Psoas muscle (tissue), 8 donors: Measurements from ENCODE around the gene WDR86. TPM values are rescaled to one million over a fixed set of nuclear protein-coding genes. Genes with fewer than 3 reads are reported as not detected.

Experiments used
- ATAC-seq, 4 donors: fragments of 200-7000 bp; cut with Tn5 transposase; one replicate each; pipeline ENCODE4 v1.9.1; 2020; ENCODE audit warnings: moderate library complexity in 3 of 4, mild to moderate bottlenecking in 2 of 4
- DNase-seq, 2 donors: peaks; one replicate each; pipeline ENCODE4 v3.0.0-alpha.2; 2020
- H3K27ac ChIP-seq: fragments of 200-600 bp; one replicate; pipeline ENCODE4 v1.8.0; 2022
- H3K27me3 ChIP-seq, 3 donors: fragments of 200-600 bp in 1 of 3; one replicate each; pipeline versions ENCODE4 v1.6.1 to v1.8.0; 2013 to 2022; ENCODE audit warnings: low read length in 2 of 3, mild to moderate bottlenecking in 2 of 3, moderate library complexity in 1 of 3; ENCODE audit not compliant: insufficient read depth in 3 of 3
- H3K36me3 ChIP-seq, 2 donors: fragments of 200-600 bp in 1 of 2; one replicate each; pipeline versions ENCODE4 v1.6.1 to v1.8.0; 2013 to 2022; ENCODE audit warnings: low read depth in 1 of 2, mild to moderate bottlenecking in 1 of 2, moderate library complexity in 1 of 2; ENCODE audit not compliant: insufficient read depth in 1 of 2
- H3K4me1 ChIP-seq: fragments of 200-600 bp; one replicate; pipeline ENCODE4 v1.8.0; 2022
- H3K4me3 ChIP-seq: fragments of 200-600 bp; one replicate; pipeline ENCODE4 v1.8.0; 2022; ENCODE audit warnings: mild to moderate bottlenecking
- H3K9me3 ChIP-seq: fragments of 200-600 bp; one replicate; pipeline ENCODE4 v1.8.0; 2022
- WGBS, 3 donors: extraction: QIAGEN DNeasy Blood & Tissue Kit; methylation state at CpG; one replicate each; pipeline versions ENCODE4 v1.1.6 to v1.1.7; 2013; 5-methylcytosine and 5-hydroxymethylcytosine counted together
- intact Hi-C, 2 donors: fragments of 100-400 bp; cut with DNase I; formaldehyde crosslinking; loops; one replicate each; pipeline versions ENCODE4 v1.11.0 to v1.14.2; 2022
- polyA plus RNA-seq, 3 donors: library from polyadenylated mRNA; stranded (reverse); fragments of 200-250 nt; gene quantifications; one replicate each; pipeline ENCODE4 v1.2.3, GENCODE V29; 2013
- total RNA-seq, 4 donors: library from RNA; stranded (reverse); fragmentation: NEBNext Ultra II Directional in 2 of 4; extraction: Animal tissue kit (Norgen Biotek cat#: 25700) in 2 of 4; gene quantifications; one replicate each; pipeline versions ENCODE4 v1.2.1 to v1.2.4, GENCODE V29; 2021 to 2023
- TF ChIP-seq, protein P1 (sequence below): fragments of 200-600 bp; IDR thresholded peaks from one replicate; pipeline ENCODE4 v1.8.0; 2022; ENCODE audit warnings: antibody characterized with exemption
- donor health status: healthy with polysubstance abuse.
- donor health status: DM: no; HTN: no; CAD: no; lungs with moderate emphysema.
- donor health status: Bipolar disorder and iron deficiency.
- donor health status: healthy.
- donor health status: DM: yes; HTN: yes; CAD: no.
- donor health status: DM: no; HTN: no; CAD: no.
- donor health status: DM: no; HTN: no; CAD: no.
- donor health status: DM: yes; HTN: yes; CAD: no.

Gene WDR86
- total and polyA plus RNA-seq, 7 donors: 0.03 to 0.44 (median 0.29) TPM; not detected in 2

DNA sequence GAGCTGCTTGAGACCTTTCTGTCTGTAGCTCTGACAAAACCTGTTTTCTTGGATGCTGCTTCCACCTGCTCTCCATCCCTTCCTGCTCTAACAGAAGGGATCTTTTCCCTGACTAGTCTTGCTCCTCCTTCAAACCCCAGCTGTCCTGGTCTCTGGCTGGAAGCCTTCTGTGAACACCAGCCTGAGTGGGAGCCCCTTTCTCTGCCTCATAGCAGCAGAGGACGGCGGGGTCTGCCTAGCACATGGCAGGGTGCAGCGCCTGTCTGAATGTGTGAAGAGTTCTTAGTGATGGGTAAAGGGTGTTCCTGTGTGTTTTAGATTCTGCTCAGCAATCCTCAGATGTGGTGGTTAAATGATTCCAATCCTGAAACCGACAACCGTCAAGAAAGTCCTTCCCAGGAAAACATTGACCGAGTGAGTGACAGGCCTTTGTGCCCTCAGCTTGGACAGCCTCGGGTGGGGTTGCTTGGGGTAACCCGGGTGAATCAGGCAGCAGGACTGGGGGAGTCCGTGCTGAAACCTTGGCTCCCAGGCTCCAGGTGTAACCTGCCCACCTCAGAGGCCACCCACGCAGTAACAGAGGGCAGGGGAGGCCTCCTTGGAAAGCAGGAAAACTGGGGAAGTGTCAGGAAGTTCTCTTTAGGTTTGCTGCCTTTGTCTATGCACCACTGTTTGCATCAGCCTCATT, 34.2 kb downstream of the WDR86 start:
- no peak overlapping the region for H3K27ac ChIP-seq
- ATAC-seq (no peak), DNase-seq (no peak)
- no peaks in the 10 kb centered on the region for H3K4me1 ChIP-seq
- 90 to 92% (median 92%) methylated on average over 10 of the region's 10 CpGs for WGBS, 3 donors
- TF ChIP-seq, protein P1, sequence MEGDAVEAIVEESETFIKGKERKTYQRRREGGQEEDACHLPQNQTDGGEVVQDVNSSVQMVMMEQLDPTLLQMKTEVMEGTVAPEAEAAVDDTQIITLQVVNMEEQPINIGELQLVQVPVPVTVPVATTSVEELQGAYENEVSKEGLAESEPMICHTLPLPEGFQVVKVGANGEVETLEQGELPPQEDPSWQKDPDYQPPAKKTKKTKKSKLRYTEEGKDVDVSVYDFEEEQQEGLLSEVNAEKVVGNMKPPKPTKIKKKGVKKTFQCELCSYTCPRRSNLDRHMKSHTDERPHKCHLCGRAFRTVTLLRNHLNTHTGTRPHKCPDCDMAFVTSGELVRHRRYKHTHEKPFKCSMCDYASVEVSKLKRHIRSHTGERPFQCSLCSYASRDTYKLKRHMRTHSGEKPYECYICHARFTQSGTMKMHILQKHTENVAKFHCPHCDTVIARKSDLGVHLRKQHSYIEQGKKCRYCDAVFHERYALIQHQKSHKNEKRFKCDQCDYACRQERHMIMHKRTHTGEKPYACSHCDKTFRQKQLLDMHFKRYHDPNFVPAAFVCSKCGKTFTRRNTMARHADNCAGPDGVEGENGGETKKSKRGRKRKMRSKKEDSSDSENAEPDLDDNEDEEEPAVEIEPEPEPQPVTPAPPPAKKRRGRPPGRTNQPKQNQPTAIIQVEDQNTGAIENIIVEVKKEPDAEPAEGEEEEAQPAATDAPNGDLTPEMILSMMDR: no peak
- H3K27me3 ChIP-seq: no peaks in the 10 kb centered on the region
- no peak overlapping the region for H3K4me3 ChIP-seq
- H3K9me3 ChIP-seq: no peaks in the 10 kb centered on the region
- intact Hi-C loops: loop anchor here in 1 of 2 donors (5.0 kb wide), 1 partner anchor 57 kb away; no protein-coding TSS in a partner anchor
- peaks cover 0 to 75% of the 10 kb centered on the region in 2 donors for H3K36me3 ChIP-seq

DNA sequence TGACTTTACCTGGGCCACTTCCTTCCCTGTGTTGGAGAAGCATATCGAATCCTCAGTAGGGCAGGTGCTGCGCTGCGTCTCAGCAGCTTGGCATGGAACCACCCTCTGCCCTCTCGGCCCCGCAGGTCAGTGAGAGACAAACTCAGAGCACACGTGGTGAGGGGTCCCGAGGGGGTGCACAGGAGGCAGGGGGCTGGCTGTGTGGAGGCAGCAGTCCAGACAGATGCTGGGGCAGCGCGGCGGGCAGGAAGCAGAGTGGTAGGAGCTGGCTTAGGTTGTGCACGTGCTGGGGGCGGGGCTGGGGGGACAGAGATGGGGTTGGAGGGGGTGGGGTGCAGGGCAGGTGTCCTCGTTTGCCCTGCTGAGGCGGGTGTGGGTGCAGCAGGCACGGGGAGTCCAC, 35.1 kb downstream of the WDR86 start:
- peak in 1 of 2 donors; percentile 50 for DNase-seq
- Histone ChIP-seq H3K27me3 (no peaks in the 10 kb centered on the region), H3K9me3 (no peaks in the 10 kb centered on the region), H3K36me3 (peaks cover 0 to 85% of the 10 kb centered on the region in 2 donors), H3K27ac (no peak overlapping the region), H3K4me3 (no peak overlapping the region), H3K4me1 (no peaks in the 10 kb centered on the region)
- ATAC-seq: no peak
- intact Hi-C loops: loop anchor here in 1 of 2 donors (5.0 kb wide), 1 partner anchor 58 kb away; no protein-coding TSS in a partner anchor
- TF ChIP-seq, protein P1: no peak
- 81 to 85% (median 85%) methylated on average over 15 of the region's 15 CpGs for WGBS, 3 donors

DNA sequence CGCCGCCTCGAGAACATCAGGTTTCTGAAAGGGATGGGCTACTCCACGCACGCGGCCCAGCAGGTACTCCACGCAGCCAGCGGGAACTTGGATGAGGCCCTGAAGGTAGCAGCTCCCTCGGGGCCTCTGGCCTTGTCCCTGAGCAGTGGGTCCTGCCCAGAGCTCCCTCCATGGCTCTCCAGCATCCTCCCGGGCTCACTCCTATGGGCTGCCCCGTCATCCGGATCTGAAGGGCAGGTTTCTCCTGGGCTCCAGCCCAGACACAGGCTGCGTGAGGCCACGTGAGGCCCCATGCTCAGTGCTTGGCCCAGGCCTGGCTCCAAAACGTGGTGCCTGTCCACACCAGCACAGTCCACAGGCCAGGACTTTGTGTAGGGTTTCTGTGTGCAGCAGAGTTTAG, 35.7 kb downstream of the WDR86 start:
- whole genome bisulfite sequencing, 3 donors: 87% methylated on average over 15 of the region's 15 CpGs
- H3K27ac ChIP-seq: no peak overlapping the region

DNA sequence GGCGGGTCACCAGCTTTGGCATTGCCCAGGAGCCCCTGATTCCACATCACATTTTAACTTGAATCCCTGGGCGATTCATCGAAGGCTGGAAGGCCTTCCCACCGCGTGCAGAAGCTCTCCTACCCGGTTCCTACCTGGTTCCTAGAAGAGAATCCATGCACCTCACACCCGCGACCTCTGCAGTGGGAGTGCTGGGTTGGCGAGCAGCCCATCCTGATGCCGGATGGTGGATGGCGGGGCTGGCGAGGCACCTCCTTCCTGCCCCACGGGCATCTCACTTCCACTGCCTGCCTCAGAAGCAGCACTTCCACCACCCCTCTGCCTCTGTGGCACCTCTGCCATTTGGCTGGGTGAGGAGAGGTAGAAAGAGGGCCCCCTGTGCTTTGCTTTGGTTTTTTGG, 36.2 kb downstream of the WDR86 start:
- WGBS, 3 donors: 85 to 89% (median 88%) methylated on average over 13 of the region's 13 CpGs
- intact Hi-C loops: no loop called here

More for the DNA sequence above, 35.7 kb downstream of the WDR86 start:
- TF ChIP-seq, protein P1: no peak
- Histone ChIP-seq H3K9me3 (no peaks in the 10 kb centered on the region), H3K4me1 (no peaks in the 10 kb centered on the region), H3K36me3 (peaks cover 0 to 91% of the 10 kb centered on the region in 2 donors), H3K27me3 (no peaks in the 10 kb centered on the region), H3K4me3 (no peak overlapping the region)
- ATAC-seq: no peak
- intact Hi-C loops: no loop called here
- peak in 1 of 2 donors; percentile 45 for DNase-seq

More for the DNA sequence above, 36.2 kb downstream of the WDR86 start:
- TF ChIP-seq, protein P1: no peak
- no peak for DNase-seq
- ATAC-seq: no peak
- Histone ChIP-seq H3K36me3 (peaks cover 2 to 96% of the 10 kb centered on the region in 2 donors), H3K4me3 (no peak overlapping the region), H3K27ac (no peak overlapping the region), H3K27me3 (no peaks in the 10 kb centered on the region), H3K9me3 (no peaks in the 10 kb centered on the region), H3K4me1 (no peaks in the 10 kb centered on the region)
